Measurements from ENCODE around the gene RBM28.
"Not testable (repeated sequence)": the region's sequence is repeated elsewhere in the genome, so short reads cannot be mapped to it uniquely, and the experiment has no call there.

Gene RBM28

GRCh38 chr7:128280451-128280850, 63.3 kb downstream of the RBM28 start:
- not testable (repeated sequence) for DNase-seq

GRCh38 chr7:128279124-128279713, 64.5 kb downstream of the RBM28 start:
- no peak for DNase-seq

DNA sequence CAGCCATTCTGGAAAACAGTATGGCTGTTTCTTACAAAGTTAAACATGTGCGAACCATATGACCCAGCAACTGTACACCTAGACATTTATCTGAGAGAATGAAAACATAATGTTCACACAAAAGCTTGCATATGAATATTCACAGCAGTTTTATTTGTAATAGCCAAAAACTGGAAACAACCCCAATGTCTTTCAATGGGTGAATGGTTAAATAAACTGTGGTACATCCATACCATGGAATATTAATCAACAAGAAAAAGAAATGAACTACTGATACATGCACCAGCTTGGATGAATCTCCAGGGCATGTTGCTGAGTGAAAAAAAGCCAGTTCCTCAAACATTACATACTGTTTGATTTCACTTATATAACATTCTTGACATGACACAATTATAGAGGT, 65.3 kb downstream of the RBM28 start:
- DNase-seq, result no peak

GRCh38 chr7:128275681-128276080, 68.0 kb downstream of the RBM28 start:
- DNase-seq, result no peak

GRCh38 chr7:128274884-128275603, 68.7 kb downstream of the RBM28 start:
- no peak for DNase-seq

GRCh38 chr7:128274246-128274883, 69.3 kb downstream of the RBM28 start:
- DNase-seq, result no peak

DNA sequence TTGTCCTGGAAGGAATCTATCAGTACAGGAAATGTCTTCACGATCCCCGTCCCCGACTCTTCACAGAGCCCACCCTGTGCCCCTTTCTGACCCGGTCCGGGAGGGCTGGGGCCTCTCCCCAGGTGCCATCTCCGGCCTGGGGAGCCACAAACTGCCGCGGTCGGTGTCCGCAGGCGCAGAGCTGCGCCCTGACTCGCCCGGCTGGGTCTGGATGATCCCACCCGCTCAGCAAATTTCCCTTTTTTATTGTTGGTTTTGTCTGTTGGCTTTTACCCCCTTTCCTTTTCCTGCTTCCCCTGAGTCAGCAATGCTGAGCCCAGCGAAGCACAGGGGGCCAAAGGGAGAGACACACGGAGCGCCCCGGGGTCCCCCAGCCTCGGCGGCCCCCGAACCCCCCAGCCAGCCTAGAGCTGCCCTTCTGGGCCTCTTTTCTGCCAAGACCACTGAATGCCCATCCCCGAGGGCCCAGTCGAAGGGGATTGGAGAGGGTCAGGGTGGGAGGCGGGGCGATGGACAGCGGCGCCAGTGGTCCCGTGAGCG, 71.7 kb downstream of the RBM28 start:
- no peak for DNase-seq

DNA sequence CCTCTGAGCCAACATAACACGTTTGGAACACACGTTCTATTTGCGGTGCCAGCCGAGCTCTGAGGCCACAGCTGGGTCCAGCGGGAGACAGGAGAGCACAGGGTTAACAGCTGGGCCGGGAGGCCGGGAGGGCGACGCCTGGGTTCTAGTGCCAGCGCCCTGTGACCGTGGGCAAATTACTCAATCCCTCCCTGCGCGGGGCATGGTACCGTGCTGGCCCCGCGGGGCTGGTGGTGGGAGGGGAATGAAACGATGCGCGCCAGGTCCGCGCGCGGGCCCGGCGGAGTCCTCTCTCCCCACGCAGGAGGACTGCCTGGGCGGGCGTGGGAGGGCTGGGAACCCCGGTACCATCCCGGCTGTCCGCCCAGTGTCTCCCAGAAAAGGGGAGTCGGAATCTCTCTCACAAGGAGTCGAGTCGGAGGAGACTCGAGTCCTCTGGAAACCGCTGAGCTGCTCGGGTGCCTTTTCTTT, 72.2 kb downstream of the RBM28 start:
- DNase-seq, result no peak

GRCh38 chr7:128270826-128271272, 72.9 kb downstream of the RBM28 start:
- DNase-seq, result peak; percentile 42

- no peak for DNase-seq
These were observed 75.5 kb downstream of the RBM28 start for GRCh38 chr7:128268233-128268632.

- DNase-seq, result no peak
These were observed 76.1 kb downstream of the RBM28 start for GRCh38 chr7:128267595-128267924.

- DNase-seq, result peak; percentile 79
These were observed 76.7 kb downstream of the RBM28 start for GRCh38 chr7:128266883-128267594.

DNA sequence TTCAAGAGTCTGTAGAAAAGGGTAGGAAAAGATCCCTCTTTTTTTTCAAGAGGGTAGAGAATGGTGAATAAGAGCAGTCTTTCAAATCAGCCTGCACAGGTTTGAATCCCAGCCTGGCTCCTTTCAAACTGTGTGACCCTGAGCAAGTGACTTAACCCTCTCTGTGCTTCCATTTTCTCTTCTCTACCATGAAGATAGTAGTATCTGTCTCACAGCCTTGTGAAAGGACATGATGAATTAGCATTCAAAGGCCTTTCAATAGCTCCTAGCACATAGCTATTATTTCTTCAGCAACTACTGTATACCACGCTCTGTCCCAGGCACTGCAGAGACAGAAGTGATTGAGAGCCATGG, 77.2 kb downstream of the RBM28 start:
- DNase-seq, result no peak

- DNase-seq, result no peak
These were observed 77.8 kb downstream of the RBM28 start for GRCh38 chr7:128265906-128266300.

GRCh38 chr7:128265156-128265905, 78.4 kb downstream of the RBM28 start:
- DNase-seq, result no peak

DNA sequence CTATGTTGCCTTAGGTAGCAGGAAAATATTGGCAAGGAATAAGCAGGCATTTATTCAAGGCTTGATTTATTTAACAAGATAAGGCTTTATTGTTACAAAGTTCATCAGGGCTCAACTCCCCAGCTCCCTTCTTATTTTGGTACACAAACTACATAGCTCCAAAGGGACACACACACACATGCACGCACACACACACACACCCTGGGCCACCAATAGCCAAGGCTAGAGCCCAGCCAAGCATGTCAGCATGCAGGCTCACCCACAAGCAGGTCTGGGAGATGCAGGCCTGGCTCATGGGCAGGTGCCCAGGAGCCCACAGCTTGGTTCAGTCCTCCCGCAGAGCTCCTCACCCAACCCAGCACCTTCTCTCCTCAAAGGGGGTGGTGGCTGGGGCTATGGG, 79.2 kb downstream of the RBM28 start:
- no peak for DNase-seq

- DNase-seq, result no peak
These were observed 80.3 kb downstream of the RBM28 start for GRCh38 chr7:128263420-128263819.

DNA sequence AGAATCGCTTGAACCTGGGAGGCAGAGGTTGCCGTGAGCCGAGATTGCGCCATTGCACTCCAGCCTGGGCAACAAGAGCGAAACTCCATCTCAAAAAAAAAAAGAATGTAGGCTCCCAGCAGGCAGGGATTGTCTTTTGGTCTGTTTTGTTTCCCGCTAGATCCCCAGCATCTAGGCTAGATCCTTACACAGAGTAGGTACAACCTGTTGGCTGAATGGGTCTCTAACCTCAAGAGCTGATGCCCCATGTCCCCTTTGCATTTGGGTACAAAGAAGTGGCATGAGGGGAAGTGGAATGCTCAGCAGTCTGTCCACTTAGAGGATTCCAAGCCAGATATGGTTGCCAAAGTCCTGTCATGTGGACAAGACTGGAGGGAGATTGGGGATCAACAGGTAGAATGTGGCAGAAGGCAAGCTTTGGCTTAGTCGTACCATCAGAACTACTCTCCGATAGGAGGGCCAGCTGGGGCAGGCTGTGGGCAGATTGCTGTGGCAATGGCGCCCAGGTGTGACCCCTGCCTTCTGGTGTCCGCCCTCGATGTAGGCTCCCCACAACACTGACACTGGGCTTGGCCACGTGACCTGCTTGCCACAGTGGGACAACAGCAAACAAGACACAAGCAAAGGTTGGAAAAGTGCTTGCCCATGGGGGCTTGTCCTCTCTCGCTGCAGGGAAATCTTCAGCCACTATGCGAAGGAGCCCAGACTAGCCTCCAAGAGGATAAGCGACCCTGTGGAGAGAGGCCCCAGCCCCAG, 81.3 kb downstream of the RBM28 start:
- no peak for DNase-seq

DNA sequence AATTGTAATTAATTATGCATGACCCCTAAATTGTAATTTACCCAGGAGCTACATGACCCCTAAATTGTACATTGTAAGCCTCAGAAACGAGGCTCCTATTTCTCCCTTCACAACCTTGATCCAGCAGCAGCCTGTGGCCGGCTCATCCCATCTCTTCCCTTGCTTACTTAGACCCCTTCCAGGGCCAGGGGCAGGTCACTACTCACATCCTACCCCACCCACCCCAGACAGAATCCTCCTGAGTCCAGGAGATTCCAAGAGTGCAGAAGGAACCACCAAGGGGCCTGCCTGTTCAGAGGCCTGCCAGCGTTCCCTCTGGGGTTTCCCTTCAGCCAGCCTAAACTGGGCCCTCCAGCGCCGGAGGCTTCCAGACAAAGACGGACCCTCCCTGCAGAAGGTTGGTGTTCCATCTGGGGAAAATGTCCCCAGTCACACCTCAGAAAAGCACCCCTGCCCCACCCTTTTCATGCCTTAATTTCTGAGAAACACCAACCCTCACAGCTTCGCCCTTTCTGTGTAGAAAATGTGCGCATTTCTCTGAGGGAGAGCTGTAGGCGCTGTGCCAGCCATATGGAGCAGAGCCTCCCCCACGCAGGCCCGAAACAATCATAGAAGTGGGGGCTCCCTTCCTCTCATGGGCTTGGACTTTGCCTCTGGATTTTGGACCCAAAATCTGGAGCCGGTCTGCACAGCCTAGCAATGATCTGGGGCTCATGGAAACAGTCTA, 83.5 kb downstream of the RBM28 start:
- DNase-seq, result no peak

DNA sequence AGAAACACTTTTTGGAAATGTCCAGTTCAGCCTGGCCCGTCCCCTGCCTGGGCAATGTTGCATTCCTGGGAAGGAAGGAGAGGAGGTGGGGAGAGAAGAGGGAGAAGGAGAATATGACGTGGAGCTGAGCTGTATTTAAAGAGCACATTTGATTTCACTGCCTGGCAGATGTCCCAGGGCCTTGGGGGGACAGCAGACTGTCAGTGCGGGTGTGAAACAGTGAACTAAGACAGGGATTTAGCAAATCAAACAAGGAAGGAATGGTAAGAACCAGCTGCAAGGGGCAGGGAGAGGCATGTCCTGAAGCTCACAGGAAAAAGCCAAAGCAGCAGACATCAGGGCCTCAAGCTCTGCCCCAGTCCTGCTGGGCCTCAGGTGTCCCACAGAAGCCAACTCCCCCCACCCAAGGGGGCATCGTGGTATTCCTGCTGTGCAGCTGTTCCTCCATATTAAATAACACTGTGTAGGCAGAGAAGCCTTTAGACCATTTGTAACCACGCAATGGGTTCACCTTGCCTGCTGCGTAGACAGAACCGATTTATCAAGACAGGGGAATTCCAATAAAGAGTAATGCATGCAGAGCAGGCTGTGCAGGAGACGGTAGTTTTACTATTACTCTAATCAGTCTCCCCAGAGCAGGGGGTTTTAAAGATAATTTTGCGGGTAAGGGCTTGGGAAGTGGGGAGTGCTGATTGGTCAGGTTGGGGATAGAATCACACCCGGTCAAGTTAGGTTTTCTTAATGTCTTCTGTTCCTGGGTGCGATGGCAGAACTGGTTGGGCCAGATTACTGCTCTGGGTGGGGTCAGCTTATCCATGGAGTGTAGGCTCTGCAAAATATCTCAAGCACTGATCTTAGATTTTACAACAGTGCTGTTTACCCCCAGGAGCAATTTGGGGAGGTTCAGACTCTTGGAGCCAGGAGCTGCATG, 84.3 kb downstream of the RBM28 start:
- no peak for DNase-seq
